ENCODE data around the gene HRC. TPM values are rescaled to one million over a fixed set of nuclear protein-coding genes. Genes with fewer than 3 reads are reported as not detected.

HRC gene
- total and polyA plus RNA-seq, 2 donors (not counting 3 experiments of a cell fraction or from before 2014, with no cell fraction given): not detected

DNA sequence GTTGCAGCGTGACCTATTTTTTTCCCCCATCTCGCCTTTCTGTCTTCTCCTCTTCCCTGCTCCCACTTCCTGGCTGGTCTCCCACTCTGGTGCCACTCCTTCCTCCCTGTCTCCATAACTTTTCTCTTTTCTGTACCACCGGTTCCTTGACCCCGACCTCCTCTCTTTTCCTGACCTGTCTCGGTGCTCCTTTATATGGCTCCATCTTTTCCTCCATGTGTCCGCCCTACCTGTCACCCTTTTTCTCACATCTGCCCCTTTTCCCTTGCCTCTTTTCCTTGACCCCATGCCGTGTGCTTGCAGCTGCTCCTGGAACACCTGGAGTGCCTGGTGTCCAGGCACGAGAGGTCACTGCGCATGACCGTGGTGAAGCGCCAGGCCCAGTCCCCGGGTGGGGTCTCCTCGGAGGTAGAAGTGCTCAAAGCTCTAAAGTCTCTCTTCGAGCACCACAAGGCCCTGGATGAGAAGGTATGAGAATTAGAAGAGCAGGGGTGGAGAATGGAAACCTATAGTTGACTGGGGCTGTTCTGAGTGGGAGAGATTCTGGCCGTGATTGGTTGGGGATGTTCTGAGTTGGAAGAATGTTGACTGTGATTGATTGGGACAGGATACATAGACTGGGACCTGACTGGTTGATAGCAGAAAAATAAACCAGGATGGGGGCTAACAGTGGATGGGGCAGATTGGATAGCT is 26.5 kb downstream of the HRC start:
- intact Hi-C loops (cut with micrococcal nuclease): loop anchor here (2.0 to 5.0 kb wide), 2 partner anchors 14 to 41 kb away; partner anchors contain the start of gene SNRNP70
- POLR2A ChIA-PET: no interaction called here
- no peak for FAIRE-seq

More for the DNA sequence above, 26.5 kb downstream of the HRC start:
- no TSS peak for BruUV-seq (replicated peaks)
- Histone ChIP-seq H2AFZ (ENCODE audit: low read depth, low read length) (no peak overlapping the region), H3K4me3 (replicated peaks in 1 of 3; ENCODE audit: insufficient read depth in 1 of 3, low read depth in 1 of 3, low read length in 3 of 3) (no peak overlapping the region), H3K27me3 (ENCODE audit: control insufficient read depth in 2 of 2, insufficient read depth in 2 of 2, low read length in 2 of 2) (peaks cover 0 to 6% of the 10 kb centered on the region in 2 experiments), H3K4me2 (ENCODE audit: insufficient read depth, low read length) (no peak overlapping the region), H3K79me2 (ENCODE audit: control insufficient read depth, insufficient read depth, low read length) (no peaks in the 10 kb centered on the region), H3K9me1 (replicated peaks; ENCODE audit: control insufficient read depth, extremely low read depth, insufficient read depth, low read length) (no peaks in the 10 kb centered on the region), H4K20me1 (replicated peaks; ENCODE audit: control insufficient read depth, extremely low read depth, insufficient read depth, low read length) (no peaks in the 10 kb centered on the region), H3K27ac (ENCODE audit: insufficient read depth, low read depth, low read length) (no peak overlapping the region), H3K9ac (replicated peaks; ENCODE audit: extremely low read depth, insufficient read depth, low read length) (no peak overlapping the region), H3K4me1 (ENCODE audit: control insufficient read depth, extremely low read depth, insufficient read depth, low read length) (no peaks in the 10 kb centered on the region), H3K36me3 (ENCODE audit: control insufficient read depth in 2 of 2, extremely low read depth in 1 of 2, insufficient read depth in 2 of 2, low read length in 2 of 2) (no peaks in the 10 kb centered on the region), H3K9me3 (replicated peaks; ENCODE audit: control insufficient read depth, insufficient read depth, low read length) (no peaks in the 10 kb centered on the region)
- CTCF ChIA-PET: interaction anchor here (1.0 to 2.0 kb wide), 10 partner anchors 11 to 80 kb away, joined by 3 to 15 read pairs (median 6); partner anchors contain the start of gene LIN7B
- dilution Hi-C loops (cut with MboI; ENCODE audit: extremely low pct_ligation_motif_present, low sequenced_read_pairs): no loop called here
- DNase-seq (ENCODE audit: low read depth, low spot score): no peak
- TF ChIP-seq JUN (IDR thresholded peaks at IDR 0.05; ENCODE audit: borderline replicate concordance, insufficient read depth, insufficient read length, low read depth): no peak
- TF ChIP-seq GATA2 (IDR thresholded peaks at IDR 0.05; ENCODE audit: insufficient read depth, insufficient read length, low read depth, low read length): no peak
- TF ChIP-seq POLR2A (IDR thresholded peaks at IDR 0.05; ENCODE audit: low read depth, low read length): no peak
- no peak for TF ChIP-seq MYC (IDR thresholded peaks at IDR 0.05; ENCODE audit: low read depth, low read length)
- no peak for TF ChIP-seq CTCF (IDR thresholded peaks at IDR 0.05; ENCODE audit: extremely low read depth in 1 of 2, insufficient read depth in 1 of 2, low read depth in 1 of 2, low read length in 2 of 2)
- TF ChIP-seq POLR2AphosphoS5 (IDR thresholded peaks at IDR 0.05; ENCODE audit: insufficient read depth, low read depth, low read length): no peak
- TF ChIP-seq FOS (IDR thresholded peaks at IDR 0.05; ENCODE audit: borderline replicate concordance, insufficient read depth, low read length): no peak
- TF ChIP-seq EZH2 (IDR thresholded peaks at IDR 0.05; ENCODE audit: borderline replicate concordance, low read depth, low read length, severe bottlenecking): no peak
- TF ChIP-seq, protein P1, sequence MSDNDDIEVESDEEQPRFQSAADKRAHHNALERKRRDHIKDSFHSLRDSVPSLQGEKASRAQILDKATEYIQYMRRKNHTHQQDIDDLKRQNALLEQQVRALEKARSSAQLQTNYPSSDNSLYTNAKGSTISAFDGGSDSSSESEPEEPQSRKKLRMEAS (IDR thresholded peaks at IDR 0.05; ENCODE audit: insufficient read depth, insufficient read length): no peak

Measured in endothelial cell of umbilical vein (primary cell).